Tibial nerve (tissue), 3 donors: Measurements from ENCODE around the gene ARTN.

Source experiments
- CTCF ChIP-seq, 5 experiments: fragments of 200-600 bp in 3 of 5; fragments of 450-650 bp in 2 of 5; sonication (generic) in 3 of 5; IDR thresholded peaks; one replicate each; pipeline ENCODE4 v1.5.1; 2016 to 2019; ENCODE audit warnings: antibody characterized with exemption in 5 of 5, mild to moderate bottlenecking in 3 of 5, moderate library complexity in 2 of 5
- POLR2A ChIP-seq, 2 donors: fragments of 450-650 bp; IDR thresholded peaks; one replicate each; pipeline ENCODE4 v1.6.1; 2017; ENCODE audit warnings: antibody characterized with exemption in 2 of 2, mild to moderate bottlenecking in 2 of 2, moderate library complexity in 2 of 2

GRCh38 chr1:43973981-43974442 lies 40.4 kb downstream of the ARTN start:
- no peak for TF ChIP-seq CTCF (IDR thresholded peaks at IDR 0.05)
- no peak for TF ChIP-seq POLR2A (IDR thresholded peaks at IDR 0.05)
